ENCODE results near the gene FNDC3B.

The FNDC3B gene

DNA sequence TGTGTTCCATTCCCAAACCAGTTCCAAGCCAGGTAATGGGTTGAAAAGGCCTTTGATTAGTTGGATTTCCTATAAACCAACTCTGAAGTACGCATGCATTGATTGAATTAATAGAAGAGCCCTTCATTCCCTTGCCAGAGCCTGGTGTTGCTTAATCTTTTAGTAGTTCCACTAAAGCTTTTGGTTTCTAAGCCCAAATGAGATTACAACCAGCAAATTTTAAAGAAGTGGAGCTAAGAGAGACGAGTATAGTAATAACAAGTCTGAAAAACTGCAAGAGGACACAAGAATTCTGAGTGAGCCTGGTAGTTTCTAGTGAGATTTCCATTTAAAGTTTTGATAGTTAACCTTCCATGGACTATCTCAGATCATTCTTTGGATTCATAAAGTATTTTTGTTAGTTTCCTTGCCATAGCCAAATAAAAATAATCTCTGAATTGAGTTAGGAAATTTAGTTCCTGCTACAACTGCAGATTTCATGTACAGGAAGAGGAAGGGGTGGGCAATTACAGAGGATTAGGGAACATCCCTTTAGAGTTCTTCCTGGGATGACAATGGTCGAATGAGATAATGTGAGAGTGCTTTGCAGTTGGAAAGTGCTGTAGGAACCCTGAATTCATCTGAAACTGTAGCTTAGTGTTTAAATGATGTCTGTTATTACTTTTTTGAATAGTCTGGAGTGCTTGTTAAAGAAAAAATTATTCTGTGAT is 136.8 kb downstream of the FNDC3B start:
- no peak for DNase-seq

DNA sequence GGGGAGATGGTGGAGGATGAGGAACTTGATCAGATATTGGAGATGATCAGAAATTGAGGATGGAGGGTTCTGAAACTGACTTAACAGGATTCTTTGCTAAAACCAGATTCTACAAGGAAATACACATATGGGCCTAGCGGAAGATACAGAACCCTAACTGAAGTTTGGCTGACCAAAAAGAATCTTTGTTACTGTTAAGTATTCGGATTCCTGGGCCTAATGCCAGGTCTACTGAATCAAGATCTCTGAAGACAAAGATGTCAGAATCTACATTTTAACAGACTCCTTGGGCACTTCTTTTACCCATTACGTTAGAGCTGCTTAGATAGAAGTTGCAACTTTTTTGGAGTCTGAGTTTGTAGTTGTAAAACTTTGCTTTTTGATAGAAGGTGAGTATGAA is 137.7 kb downstream of the FNDC3B start:
- DNase-seq = no peak

GRCh38 chr3:172177803-172178316 is 138.5 kb downstream of the FNDC3B start:
- no peak for DNase-seq

DNA sequence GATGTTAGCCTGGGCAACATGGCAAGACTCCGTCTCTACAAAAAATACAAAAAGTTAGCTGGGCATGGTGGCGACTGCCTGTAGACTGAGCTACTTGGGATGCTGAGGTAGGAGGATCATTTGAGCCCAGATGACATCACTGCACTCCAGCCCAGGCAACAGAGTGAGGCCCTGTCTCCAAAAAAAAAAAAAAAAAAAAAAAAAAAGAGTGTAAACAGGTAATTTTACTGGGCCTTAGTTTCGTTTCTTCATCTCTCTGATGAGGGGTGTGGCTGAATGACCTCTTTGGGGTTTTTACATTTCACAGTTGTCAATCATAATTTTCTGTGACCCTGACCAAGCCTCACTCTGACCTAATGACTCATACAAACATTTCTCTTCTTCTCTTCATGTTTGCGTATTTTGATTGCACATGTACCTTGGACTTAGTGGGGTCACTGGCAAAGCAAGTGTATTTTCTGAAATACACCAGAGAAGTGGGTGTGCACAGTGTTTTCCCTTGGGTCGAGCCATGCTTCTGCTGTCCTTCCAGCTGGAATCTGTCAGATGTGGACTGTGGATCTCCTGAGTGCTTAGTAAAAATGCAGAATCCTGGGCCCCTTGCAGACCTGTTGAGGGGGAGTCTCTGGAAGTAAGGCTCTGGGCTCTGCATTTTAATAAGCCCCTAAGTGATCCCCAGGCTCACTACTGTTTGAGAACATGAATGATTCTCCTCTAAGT is 140.5 kb downstream of the FNDC3B start:
- DNase-seq = no peak

- no peak for DNase-seq
These were observed 141.1 kb downstream of the FNDC3B start for GRCh38 chr3:172180473-172180872.

GRCh38 chr3:172181932-172182586 is 142.7 kb downstream of the FNDC3B start:
- DNase-seq = no peak

GRCh38 chr3:172182797-172183196 is 143.4 kb downstream of the FNDC3B start:
- no peak for DNase-seq

DNA sequence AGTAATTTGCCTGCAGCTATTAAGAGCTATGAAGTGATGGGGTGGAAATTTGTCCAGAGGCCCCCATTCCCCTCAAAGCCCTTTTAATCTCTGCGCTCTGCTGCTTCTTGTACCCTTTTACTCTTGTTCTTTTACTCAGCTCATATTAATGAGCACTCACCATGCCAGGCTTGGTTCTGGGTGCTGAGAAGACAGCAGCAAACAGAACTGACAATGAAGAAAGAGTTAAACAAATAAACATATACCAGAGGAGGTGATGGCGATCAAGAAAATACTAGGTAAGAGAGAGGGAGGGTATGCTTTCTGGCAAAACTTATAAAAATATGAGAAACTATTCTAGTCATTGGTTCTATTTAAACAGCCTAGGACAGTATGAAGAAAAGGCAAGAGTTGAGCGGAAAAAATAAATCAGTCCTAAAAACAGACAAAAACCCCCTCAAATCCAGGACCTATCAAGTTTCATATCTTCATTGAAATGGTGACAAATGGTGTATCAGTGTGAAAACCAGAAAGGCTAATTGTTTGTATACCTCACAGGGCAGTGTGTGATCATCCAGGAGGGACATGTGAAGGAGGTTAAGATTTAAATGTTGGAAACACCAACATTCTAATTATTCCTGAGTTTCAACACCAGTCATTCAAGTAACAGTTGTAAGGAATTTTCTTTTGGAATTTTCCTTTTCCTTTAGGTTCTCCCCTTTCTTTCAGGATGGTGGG is 144.9 kb downstream of the FNDC3B start:
- DNase-seq = no peak

- DNase-seq = no peak
These were observed 146.5 kb downstream of the FNDC3B start for GRCh38 chr3:172185907-172186306.

GRCh38 chr3:172186607-172187006 is 147.2 kb downstream of the FNDC3B start:
- no peak for DNase-seq

- DNase-seq = no peak
These were observed 148.1 kb downstream of the FNDC3B start for GRCh38 chr3:172187511-172187910.

DNA sequence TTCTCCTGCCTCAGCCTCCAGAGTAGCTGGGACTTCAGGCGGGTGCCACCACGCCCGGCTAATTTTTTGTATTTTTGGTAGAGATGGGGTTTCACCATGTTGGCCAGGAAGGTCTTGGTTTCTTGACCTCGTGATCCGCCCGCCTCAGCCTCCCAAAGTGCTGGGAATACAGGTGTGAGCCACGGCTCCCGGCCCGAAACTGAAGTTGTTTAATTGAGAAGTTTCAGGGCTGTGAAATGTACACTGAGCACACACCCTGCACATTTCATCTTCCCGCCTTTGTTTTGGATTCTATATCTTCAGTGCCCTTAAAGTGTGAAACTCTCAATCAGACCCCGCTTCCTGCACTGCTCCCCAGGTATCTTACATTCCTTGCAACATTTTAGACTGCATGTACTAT is 149.1 kb downstream of the FNDC3B start:
- DNase-seq = no peak

- DNase-seq = no peak
These were observed 149.8 kb downstream of the FNDC3B start for GRCh38 chr3:172189213-172189612.

DNA sequence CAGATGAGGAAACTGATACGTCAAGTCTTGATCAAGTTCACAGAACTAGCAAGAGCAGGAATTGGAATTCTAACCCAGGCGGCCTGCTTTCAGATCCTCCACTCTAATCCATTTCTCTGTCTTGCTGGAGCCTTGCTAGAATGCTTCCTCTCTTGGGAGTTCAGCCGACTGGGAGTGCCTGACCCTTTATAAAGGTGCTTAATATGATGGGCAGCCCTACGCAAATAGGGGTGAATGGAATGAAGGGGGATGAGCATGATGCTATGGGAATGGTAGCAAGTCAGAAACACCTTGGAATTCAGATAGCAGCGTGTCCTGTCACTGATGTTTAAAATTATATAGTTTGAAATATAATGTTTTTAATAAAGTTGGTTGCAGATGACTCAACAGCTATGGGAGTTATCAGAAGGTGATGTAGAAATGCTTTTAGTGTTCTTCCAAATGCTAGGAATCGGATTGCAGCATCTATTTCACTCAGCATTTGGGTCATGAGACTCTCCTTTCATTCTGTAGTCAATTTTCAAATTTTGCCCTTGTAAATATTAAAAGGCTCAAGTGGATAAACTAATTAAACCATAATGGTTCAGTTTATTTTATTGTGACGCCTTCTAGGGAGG is 150.7 kb downstream of the FNDC3B start:
- DNase-seq = no peak

- DNase-seq = no peak
These were observed 151.6 kb downstream of the FNDC3B start for GRCh38 chr3:172190980-172191379.

DNA sequence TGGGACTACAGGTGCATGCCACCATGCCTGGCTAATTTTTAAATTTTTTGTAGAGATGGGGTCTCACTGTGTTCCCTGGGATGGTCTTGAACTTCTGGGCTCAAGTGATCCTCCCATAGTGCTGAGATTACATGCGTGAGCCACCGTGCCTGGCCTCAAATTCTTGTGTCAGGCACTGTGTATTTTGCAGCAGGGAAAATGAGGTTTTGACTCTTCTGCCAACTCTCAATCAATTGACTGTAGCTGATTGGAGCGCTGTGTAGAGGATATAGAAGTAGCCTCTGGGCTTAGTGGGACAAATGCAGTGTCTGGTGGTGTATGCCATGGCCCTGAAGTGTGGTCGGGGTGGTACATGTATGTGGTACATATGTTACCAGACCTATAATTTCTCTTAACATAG is 152.3 kb downstream of the FNDC3B start:
- DNase-seq = no peak

DNA sequence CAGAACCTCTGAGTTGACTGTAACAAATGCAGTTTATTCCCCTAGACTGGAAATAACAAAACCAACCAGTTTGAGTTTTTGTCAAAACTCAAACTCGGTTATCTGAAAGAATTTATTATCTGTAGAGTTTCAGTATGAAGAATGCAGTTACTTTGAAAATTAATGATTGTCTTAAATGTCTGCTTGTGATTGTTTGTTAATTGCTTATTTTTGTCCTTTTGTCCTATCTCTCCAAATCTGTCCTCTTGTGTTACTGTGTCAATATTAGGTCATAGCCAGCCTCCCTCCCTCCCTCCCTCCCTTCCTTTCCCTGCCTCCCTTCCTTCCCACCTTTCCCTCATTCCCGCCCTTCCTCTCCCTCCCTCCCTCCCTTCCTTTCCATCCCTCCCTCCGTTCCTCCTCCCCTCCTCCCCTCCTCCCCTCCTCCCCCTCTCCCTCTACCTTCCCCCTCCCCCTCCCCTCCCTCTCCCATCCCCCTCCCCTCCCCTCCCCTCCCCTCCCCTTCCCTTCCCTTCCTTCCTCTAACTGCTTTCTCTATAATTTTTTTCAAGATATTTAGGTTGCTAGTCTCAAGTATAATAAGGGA is 153.5 kb downstream of the FNDC3B start:
- DNase-seq = no peak

GRCh38 chr3:172193436-172193835 is 154.1 kb downstream of the FNDC3B start:
- no peak for DNase-seq

- DNase-seq = no peak
These were observed 155.5 kb downstream of the FNDC3B start for GRCh38 chr3:172194702-172195406.

GRCh38 chr3:172195407-172195754 is 156.0 kb downstream of the FNDC3B start:
- no peak for DNase-seq

DNA sequence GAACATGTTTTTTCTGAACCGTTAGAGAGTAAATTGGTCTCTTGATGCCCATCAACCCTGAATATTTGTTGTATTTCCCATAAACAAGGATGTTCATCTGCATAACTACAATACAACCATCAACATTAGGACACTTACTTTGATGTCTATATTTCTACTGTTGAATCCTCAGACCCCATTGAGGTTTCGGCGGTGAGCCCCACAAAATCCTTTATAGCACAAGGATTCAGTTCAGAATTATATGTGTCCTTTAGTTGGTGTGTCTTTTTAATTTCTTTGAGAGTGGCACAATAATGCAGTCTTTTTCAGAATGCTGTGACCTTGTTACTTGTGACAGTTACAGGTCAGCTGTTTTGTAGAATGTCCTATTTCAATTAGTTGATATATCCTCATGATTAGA is 158.0 kb downstream of the FNDC3B start:
- no peak for DNase-seq

GRCh38 chr3:172198428-172198827 is 159.1 kb downstream of the FNDC3B start:
- no peak for DNase-seq
